ENCODE results near the gene PHF19.

GRCh38 chr9:120904978-120905301 lies 28.0 kb upstream of the PHF19 start:
- TF ChIP-seq ELK1 (IDR thresholded peaks at IDR 0.05; ENCODE audit: low read depth, low read length) (no peak), ZBTB33 (IDR thresholded peaks at IDR 0.05) (no peak), HDAC6 (IDR thresholded peaks at IDR 0.05; ENCODE audit: unreplicated experiment) (no peak), EZH2 (IDR thresholded peaks at IDR 0.05; ENCODE audit: borderline replicate concordance, control insufficient read depth, low read depth, low read length) (no peak), ZNF274 (IDR thresholded peaks at IDR 0.05; ENCODE audit: insufficient read depth, insufficient read length) (no peak), YY1 (IDR thresholded peaks at IDR 0.05; ENCODE audit: low read depth, low read length) (no peak), ZNF622 (IDR thresholded peaks at IDR 0.05) (no peak)

All from GM12878 (cell line).